ENCODE measurements around the gene BRSK2.
A peak's percentile ranks its signal among the peaks of the same experiment; 100 is the strongest.

The BRSK2 gene

DNA sequence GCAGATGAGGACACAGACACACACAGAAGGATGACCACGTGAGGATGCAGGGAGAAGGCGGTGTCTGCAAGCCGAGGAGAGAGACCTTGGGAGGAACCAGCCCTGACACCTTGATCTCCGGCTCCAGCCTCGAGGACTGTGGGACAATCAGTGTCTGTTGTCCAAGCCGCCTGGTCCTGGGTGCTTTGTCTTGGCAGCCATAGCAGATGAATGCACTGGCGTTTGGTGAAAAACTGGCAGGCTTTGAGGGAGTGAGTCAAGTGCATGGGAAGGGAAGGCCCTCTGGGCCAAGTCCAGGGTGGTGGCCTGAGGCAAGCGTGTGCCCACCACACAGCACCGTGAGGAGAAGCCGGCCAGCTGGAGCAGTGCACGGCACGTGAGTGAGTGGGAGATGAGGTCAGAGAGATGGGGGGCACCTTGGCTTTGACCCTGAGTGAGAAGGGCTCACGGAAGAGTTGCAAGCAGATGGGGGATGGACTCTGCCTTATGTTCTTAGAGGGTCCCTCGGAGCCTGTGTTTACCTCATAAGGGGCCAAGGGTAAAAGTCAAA is 12.4 kb upstream of the BRSK2 start:
- DNase-seq = no peak

DNA sequence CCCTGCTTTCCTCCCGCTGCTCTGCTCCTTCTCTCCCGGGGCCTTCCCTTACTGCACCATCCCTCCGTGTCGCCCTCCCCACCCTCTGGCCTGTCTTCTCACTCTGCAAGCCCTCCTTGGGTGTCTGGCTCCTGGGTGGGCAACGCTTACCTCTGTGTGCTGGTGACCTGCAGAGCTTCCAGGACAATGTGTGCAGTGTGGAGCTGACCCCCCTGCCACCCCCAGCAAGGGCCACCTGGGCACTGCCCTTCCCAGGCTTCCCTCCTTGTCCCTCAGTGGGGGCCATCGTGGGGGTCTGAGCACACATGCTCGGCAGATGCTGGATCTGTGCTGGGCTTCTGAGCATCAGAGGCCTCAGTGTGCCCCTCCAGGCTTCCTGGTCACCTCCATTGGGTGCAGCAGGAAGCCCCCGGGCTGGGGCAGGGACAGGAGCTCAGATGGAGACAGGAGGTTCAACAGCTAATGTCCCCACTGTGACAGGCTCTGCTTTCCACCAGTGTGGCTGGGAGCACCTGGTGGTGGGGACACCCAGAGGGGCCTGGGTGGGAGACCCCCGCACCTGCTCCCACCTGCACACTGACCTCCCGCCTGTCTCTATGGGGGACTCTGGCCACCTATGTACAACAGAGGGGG is 7.8 kb upstream of the BRSK2 start:
- no peak for DNase-seq

- no peak for DNase-seq
These were observed 7.3 kb upstream of the BRSK2 start for GRCh38 chr11:1382429-1382828.

DNA sequence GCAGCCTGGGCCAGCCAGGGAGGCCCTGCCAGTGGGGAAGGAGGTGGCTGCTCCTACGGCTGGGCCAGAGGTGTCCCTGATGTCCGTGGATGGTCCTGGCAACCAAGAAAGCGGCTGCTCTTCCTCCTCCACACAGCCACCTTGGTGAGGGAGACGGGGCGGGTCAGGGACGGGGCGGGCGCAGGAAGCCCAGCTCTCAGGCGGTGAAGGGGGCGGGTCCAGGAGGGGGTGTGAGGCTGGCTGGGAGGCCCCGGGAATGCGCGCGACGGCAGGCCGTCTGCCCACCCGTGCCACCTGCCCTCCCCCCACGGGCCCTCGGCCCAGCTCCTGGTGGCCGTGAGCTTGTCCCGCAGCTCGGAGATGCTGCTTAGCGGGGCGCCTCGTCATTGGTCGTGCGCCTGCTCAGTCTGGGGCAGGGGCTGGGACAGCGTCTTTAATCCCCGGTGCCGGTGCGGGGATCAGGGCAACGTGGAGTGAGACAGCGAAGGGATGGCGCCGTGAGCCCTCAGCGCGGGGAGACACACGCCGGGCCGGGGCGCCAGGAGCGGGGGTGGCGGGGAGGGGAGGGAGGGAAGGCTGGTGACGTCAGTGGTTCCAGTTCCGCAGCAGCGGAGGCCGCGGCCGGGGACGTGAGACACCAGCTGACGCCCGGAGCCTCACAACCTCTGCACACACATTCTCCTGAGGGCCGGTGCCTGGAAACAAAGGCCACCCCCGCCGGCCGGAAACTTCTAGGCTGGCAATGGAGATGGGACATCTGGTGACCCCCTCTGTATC is 6.7 kb upstream of the BRSK2 start:
- peak; percentile 85 for DNase-seq

- peak; percentile 50 for DNase-seq
These were observed 5.3 kb upstream of the BRSK2 start for GRCh38 chr11:1384199-1384970.

DNA sequence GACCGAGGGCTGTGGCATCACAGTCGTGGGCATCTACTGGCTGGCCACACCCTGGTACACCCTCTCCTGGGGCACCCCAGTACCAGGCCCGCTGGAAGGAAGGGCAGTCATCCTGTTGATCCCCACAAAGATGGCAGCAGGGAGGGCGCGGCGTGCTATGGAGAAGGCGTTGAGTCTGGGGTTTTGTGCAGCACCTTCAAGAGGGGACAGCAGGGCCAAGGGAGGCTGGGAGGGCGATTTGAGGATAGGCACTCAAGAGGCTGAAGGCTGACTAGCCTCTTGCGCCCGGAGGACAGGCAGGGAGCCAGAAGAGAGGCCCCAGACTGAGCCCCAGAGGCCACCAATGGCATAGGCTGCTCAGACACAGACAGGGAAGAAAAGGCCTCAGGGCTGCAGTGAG is 2.2 kb upstream of the BRSK2 start:
- DNase-seq = no peak

DNA sequence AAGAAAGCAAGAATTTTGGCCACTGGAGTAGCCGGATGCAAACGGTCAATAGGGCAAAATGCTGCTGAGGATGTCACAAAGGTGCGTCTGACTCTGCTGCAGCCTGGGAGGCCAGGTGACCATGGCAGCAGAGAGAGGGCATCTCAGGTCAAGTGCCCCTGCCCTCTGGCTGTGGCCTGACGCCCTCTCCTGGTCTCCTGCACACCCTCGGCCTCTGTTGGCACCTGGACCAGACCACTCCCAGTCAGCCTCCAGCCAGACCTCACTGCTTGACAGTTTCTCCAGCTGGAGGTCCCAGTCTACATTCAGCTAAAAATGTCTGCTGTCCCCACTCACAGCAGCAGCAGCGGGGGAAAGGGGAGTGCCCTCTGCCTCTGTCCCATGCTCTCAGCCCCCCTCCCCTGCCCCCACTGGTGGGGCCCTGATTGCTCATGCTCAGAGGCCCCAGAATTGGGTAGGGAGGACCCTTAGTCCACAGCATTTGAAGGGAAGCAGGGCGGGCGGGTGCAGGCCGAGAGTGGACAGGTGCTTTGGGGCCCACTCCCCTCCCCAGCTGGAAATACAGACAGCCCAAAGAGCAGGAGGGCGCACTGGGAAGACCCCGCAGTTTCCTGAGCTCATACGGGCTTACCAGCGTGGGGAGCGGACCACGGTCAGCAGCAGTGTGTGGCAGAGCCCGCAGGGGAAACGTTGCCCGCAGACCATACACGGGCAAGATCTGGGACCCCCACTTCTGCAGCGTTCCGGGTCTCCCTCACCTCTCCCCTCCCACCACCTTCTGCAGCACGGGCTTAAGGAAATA is 1.6 kb upstream of the BRSK2 start:
- no peak for DNase-seq

- DNase-seq = no peak
These were observed 1.0 kb upstream of the BRSK2 start for GRCh38 chr11:1388763-1389102.

GRCh38 chr11:1389103-1389931 is 417 bp upstream of the BRSK2 start:
- DNase-seq = peak; percentile 97

- no peak for DNase-seq
These were observed 933 bp downstream of the BRSK2 start for GRCh38 chr11:1390569-1391164.

DNA sequence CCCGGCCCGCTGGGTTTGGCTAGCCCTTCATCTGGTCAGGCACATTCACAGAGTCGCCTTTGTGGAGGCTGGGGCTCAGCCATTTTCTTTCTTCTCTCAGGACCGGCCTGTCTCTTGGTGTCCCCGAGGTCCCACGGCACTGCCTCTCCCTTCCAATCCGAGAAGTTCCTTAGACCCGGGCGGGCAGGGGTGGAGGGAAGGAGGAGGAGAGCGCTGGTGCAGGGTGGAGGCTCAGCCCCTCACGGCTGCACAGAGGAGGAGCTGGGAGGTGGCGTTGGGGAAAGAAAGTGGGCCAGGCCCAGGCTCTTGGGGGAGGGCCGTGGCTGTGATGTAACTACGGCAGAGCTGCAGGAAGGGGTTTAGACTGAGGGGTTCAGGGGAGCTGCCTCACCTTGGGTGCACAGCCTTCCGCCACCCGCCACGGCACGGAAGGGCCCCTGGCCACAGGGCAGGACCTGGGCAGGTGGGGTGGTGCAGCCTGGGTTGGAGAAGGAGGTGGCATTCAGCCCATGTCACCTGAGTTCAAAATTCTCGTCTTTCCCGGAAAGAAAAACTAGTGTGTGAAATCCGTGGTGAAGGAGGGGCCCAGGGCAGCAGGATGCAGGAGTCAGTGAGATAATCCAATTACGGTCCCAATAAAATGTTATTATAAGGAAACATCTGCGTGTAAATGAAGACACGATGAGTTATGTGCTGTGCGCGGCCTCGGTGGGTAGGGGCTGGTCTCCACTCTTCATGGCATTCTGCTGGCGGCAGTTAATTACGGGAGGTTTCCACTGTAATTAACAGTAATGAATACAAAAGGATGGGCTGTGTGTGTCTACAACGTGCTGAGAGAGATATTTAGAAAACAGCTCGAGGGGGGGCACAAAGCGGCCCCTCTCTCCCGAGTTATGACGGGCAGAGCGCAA is 1.7 kb downstream of the BRSK2 start:
- no peak for DNase-seq

DNA sequence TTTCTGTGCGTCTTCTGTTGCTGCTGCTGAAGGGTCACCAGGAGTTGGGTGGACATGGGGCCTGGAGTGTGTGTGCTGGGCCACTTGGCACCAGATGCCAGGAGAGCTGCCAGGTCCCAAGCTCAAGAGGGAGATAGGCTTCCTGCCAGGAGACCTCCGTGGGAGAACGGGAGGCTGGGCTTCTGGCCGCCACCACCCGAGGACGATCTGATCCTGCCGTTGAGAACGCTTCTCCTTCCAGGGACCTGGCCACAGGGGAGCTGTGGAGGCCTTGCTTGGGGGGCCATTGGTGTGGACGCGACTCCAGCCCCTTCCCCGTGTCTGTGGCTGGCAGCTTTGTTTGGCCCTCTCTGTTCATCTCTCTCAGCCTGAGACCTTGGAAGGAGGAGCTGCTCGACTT is 2.4 kb downstream of the BRSK2 start:
- no peak for DNase-seq

DNA sequence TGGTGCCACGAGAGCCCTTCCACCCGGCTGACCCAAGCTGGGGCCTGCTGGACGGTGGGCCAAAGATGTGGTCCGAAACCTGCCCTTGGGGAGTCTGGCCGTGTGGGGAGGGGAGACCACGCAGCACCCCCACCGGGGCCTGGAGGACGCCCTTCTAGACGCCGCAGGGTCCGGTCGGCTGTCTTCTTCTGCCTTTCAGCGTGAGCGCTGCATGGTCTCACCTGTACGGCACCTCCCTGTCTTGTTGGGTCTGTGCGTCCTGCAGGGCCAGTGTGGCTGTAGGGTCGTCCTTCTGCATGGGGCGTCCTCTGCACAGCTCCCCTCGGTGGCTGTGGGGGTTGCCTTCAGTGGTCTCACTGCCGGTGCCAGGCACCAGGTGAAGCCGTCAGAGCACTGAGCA is 2.8 kb downstream of the BRSK2 start:
- DNase-seq = no peak

- DNase-seq = no peak
These were observed 3.4 kb downstream of the BRSK2 start for GRCh38 chr11:1393038-1393710.

GRCh38 chr11:1394936-1395772 is 5.4 kb downstream of the BRSK2 start:
- DNase-seq = no peak

GRCh38 chr11:1395773-1396374 is 6.1 kb downstream of the BRSK2 start:
- no peak for DNase-seq

- DNase-seq = no peak
These were observed 6.7 kb downstream of the BRSK2 start for GRCh38 chr11:1396375-1396841.

- no peak for DNase-seq
These were observed 7.6 kb downstream of the BRSK2 start for GRCh38 chr11:1397146-1397861.
